ENCODE results near the gene TSPAN33.

DNA sequence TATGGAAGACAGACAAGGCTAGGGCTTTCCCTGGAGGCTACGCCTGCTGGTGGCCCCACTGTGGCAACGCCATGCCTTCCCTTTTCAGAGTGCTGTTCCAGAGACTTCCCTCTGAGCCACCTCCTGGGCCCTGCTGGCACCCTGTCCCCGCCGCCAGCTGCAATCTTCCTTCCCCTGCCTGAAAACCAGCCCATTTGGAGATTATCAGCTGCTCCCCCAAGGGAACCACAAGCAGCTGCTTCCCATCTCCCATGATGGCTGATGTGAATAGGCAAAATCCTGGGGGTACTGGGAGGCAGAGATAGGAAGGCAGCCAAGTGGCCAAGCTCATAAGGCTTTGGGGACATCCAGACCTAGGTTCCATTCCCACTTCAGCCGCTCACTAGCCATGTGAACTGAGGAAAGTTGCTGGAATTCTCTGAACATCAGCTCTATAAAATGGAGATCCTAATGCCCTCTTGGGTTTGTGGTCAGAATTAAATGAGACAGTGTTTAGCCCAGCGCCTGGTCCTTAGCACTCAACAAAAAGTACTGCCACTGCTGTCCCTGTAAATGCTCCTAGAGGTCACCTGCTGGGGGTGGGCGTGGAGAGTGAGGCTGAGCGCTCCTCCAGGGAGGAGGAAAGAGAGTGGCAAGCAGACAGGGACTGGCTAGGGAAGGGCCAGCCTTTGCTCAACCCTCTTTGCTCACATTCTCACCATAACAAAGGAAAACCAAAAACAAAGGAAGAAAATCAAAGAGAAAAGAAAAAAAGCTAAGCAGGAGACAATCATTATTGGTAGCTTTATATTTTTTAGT, 5.9 kb downstream of the TSPAN33 start:
- TF ChIP-seq EZH2 (IDR thresholded peaks at IDR 0.05; ENCODE audit: insufficient read depth, poor library complexity, severe bottlenecking) (no peak), EZH2phosphoT487 (IDR thresholded peaks at IDR 0.05; ENCODE audit: insufficient read depth, low read depth) (no peak)

Measured in GM23248 (cell line).